GM21528 (cell line): ENCODE measurements around the gene CBL.
"Not testable (repeated sequence)": the region's sequence is repeated elsewhere in the genome, so short reads cannot be mapped to it uniquely, and the experiment has no call there.

Experiments used
- ATAC-seq: cut with Tn5 transposase; IDR thresholded peaks from one replicate; pipeline ENCODE4 v1.9.1; 2021; ENCODE audit warnings: mild to moderate bottlenecking, moderate library complexity; ENCODE audit not compliant: unreplicated experiment, low FRiP score

CBL gene

DNA sequence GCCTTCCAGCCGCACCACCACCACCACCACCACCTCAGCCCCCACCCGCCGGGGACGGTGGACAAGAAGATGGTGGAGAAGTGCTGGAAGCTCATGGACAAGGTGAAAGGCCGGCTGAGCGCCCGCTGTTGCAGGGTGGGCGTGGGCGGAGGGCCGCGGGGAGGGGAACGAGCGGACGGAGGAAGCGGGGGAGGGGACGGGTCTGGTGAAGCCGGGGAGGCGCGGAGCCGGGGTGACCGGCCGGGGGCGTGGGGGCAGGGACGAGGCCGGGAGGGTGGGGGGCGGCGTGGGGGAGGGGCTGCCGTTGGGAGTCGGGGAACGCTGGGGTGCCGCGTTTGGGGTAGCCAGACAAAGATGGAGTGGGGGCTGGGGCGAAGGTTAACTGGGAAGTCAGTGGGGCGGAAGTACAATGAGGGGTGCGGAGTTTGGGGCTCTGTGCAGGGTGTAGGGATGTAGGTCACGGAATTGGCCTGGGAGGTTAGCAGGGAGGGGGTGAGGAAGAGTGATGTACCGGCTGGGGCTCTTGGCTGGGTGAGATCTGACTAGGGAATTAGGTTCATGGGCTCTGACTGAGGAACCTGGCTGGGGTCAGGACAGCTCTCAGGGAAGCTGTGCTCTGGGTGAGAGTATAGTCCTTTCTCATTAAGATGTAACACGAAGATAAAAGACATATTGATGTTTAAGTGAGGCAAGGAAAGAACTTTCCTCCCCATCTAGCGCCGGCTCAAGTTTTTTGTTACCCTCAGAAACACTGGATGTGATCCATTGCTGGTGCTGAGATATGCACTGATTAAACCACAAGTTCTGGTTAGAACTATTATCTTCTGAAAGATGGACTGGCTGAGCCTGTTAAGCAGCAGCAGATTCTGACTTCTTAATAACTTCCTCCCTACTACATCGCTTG lies 624 bp downstream of the CBL start:
- peak; percentile 33 for ATAC-seq

DNA sequence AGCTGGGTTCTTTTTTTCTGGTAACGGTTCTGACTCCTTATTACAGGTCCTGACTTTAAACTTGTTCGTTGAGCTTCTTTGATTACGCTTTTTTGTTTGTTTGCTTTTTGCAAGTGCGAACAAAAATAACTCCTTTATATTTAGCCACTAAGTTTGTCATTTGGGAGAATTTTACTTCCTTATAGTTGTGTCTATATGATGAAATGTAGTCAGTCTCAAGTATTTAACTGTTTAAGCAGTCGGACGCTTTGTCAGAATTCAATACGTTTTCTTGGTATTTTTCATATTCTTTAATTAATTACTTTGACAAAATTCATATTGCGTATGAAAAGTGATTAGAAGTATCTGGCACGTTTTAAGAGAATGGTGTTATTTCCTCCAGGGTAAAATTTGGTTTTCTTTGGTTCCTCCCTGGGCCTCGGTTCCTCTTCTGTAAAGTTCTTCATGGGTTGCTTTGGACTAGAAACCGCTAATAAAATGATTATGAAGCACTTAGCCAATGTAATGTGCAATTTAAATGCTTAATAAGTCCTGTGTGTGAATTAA lies 1.3 kb downstream of the CBL start:
- ATAC-seq = no peak

DNA sequence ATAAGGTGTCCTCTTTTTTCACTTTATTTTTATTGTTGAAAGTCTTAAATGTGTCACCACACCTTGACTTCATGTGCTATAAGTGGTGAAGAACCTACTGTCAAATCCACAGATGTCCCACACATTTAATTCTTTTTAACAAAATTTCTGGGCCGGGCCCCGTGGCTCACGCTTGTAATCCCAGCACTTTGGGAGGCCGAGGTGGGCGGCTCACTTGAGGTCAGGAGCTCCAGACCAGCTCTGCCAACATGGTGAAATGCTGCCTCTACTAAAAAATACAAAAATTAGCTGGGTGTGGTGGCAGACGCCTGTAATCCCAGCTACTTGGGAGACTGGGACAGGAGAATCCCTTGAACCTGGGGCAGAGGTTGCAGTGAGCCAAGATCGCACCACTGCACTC lies 3.0 kb downstream of the CBL start:
- no peak for ATAC-seq

DNA sequence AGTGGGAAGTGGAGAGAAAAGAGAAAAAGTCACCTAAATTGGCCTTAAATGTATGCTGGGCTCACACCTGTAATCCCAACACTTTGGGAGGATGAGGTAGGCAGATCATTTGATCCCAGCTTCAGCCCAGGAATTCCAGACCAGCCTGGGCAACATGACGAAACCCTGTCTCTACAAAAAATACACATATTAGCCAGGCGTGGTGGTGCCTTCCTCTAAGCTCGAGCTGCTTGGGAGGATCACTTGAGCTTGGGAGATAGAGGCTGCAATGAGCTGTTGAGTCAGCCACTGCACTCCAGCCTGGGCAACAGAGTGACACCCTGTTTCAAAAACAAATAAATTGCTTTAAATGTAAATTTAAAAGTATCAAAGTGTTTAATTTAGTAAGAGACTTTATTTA lies 3.9 kb downstream of the CBL start:
- ATAC-seq = no peak

DNA sequence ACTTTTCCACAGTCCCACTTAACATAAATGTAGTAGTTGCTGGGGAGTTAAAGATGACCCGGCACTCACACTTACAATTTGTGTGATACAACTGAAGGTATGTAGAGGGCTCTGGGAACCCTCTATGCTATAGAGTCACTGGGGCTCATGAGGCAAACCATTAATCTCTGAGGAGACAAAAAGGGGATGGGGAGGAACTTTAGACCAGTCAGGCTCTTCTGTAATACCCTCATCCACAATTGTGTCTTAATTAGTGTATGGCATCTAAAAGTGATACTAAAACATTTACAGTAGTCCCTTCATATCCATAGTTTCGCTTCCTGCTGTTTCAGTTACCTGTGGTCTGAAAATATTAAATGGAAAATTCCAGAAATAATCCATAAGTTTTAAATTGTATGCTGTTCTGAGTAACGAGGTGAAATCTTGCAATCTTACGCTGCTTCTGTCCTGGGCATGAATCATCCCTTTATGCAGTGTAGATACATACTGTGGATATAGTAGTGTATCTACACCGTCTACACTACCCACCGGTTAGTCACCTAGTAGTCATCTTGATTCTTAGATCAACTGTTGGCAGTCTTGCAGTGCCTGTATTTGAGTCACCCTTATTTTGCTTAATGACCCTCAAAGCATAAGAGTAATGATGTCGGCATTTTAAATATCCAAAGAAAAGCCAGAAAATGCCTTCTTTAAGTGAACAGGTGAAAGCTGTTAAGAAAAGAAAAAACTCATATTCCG lies 12.2 kb downstream of the CBL start:
- ATAC-seq = no peak

DNA sequence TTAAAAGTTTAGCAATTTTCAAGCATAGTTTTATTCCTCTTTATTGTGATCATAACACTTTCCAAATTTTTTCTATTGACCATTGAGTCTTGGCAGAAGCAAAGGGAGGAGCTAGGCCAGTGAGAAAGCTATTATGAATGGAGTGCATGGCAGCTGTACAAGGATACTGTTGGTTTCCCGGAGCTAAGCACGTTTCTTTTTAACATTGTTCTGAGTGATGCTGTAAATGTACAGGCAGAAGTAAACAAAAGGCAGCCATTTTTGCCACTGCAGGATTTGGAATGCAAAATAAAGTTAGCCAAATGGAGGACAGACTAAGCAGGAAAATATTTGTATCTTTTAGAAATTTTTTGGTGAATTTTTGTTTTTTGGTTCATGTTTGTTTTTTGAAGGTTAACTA lies 16.2 kb downstream of the CBL start:
- ATAC-seq = no peak

DNA sequence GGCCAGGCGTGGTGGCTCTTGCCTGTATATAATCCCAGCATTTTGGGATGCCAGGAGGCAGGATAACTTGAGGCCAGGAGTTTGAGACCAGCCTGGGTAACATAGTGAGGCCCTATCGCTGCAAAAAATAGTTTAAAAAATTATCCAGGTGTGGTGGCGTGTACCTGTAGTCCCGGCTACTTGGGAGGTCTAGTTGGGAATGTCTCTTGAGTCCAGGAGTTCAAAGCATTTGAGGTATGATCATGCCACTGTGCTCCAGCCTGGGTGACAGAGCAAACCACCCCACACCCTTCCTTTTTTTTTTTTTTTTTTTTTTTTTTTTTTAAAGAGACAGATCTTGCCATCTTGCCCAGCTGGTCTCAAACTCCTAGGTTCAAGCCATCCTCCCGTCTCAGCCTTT lies 16.8 kb downstream of the CBL start:
- ATAC-seq = no peak

DNA sequence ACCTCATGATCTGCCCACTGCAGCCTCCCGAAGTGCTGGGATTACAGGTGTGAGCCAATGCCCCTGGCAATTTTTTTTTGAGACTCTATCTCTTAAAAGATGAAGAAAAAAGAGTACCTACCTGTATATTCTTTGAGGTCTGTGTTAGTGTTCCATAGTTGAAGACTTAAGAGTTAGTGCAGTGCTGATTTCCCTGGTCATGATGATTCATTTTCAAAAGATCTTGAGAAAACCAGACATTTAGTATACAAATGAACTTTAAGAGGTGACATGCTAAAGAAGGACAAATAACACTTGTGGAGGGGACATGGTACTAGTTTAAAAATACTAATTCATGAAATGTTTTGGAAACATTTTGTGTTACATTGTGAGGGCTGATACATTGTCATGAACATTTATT lies 17.7 kb downstream of the CBL start:
- no peak for ATAC-seq

DNA sequence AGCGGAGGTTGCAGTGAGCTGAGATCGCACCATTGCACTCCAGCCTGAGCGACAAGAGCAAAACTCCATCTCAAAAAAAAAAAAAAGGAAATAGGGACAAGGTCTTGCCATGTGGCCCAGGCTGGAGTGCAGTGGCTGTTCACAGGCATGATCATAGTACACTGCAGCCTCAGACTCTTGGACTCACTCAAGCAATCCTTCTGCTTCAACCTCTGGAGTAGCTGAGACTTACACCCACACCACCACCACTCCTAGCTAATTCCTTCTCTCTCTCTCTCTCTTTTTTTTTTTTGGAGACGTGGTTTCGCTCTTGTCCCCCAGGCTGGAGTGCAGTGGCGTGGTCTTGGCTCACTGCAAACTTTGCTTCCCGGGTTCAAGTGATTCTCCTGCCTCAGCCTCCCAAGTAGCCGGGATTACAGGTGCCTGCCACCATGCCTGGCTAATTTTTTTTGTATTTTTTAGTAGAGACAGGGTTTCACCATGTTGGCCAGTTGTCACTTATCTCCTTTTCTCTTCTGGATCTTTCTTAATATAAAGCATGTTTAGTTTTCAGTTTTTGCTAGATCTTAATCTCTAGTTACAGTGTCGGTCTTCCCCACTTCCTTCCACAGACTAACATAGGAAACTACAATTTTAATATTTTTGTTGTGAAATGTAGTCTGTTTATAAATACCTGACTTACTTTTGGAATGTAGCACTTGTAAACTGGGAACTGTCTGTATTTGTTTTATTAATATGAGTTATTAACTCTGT lies 22.6 kb downstream of the CBL start:
- ATAC-seq = not testable (repeated sequence)

DNA sequence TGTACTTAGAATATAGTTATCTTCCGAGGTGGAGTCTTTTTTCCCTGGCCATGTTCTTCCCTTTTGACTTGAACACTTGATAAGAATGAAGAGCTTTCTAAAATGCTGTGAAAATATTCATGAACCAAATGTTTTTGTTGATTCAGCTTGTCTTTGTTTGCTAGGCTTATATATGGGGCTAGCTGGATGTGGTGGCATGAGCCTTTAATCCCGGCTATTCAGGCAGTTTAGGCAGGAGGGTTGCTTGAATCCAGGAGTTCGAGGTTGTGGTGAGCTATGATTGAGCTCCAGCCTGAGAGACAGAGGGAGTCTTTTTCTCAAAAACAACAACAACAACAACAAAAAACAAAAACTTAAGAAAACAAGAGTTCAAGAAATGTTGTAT lies 23.1 kb downstream of the CBL start:
- ATAC-seq = no peak

DNA sequence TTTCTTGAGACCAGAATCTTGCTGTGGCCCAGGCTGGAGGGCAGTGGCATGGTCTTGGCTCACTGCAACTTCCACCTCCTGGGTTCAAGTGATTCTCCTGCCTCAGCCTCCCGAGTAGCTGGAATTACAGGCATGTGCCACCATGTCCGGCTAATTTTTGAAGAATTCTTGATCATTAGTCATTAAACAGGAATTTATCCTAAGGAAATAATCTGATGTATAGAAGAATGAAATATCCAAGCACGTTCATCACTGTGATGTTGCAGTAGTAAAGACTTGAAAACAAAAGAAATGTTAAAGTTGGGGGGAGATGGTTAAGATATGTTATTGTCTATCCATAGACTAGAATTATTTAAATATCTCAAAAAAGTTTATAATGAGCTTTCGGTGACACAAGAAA lies 23.6 kb downstream of the CBL start:
- no peak for ATAC-seq

DNA sequence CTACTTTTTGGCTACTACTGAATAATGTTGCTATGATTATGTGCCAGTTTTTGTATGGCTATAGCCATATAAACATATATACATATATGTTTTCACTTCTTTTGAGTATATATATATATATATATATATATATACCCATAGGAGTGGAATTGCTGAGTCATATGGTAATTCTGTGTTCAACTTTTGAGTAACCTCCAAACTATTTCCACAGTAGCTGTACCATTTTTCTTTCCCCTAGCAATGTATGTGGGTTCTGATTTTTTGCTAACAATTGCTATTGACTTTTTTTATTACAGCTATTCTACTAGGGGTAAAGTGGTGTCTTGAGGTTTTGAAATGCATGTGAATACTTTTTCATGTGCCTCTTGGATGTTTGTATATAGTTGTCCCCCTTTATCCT lies 30.4 kb downstream of the CBL start:
- no peak for ATAC-seq

DNA sequence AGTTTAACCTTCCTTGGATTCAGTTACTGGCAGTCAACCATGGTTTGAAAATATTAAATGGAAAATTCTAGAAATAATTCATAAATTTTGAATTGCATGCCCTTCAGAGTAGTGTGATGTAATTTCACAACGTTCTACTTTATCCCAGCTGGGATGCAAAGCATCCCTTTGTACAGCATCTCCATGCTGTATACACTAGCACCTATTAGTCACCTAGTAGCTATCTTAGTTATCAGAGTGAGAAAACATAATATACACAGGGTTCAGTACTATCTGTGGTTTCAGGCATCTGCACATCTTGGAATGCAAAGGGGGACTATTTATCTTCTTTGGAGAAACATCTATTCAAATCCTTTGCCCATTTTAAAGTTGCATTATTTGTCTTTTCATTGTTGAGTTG lies 30.8 kb downstream of the CBL start:
- no peak for ATAC-seq

DNA sequence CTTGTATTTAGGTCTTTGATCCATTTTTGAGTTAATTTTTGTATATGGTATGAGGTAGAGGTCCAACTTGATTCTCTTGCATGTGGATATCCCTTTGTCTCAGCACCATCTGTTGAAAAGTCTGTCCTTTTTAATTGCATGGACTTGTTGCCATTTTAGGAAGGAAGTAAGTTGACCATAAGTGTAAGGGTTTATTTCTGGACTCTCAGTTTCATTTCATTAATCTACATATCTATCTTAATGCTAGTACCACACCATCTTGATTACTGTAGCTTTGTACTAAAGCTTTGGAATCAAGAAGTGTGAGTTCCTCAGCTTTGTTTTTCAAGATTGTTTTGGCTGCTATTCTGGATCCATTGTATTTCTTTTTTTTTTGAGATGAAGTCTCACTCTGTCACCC lies 31.4 kb downstream of the CBL start:
- ATAC-seq = no peak

DNA sequence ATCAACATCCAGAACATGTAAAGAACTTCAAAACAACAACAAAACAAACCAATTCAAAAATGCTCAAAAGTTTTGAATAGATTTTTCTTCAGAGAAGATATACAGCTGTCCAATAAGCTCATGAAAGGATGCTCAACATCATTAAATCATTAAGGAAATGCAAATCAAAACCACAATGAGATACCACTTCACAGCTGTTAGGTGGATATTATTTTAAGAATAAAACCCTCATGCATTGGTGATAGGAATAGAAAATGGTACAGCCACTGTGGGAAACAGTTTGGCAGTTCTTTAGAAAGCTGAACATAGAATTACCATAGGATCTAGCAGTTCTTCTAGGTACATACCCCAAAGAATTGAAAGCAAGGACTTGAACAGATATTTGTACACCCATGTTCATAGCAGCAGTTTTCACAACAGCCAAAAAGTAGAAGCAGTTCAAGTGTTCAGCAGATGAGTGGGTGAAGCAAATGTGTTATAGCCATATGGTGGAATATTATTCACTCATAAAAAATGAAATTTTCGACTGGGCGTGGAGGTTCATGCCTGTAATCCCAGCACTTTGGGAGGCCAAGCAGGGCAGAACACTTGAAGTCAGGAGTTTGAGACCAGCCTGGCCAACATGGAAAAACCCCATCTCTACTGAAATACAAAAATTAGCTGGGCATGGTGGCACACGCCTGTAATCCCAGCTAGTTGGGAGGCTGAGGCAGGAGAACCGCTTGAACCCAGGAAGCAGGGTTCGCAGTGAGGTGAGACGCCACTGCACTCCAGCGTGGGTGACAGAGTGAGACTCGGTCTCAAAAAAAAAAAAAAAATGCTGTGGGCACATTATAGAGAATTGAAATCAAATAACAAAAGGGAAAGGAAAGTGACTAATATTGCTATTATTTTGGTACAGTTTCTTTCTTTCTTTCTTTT lies 42.9 kb downstream of the CBL start:
- ATAC-seq = no peak

DNA sequence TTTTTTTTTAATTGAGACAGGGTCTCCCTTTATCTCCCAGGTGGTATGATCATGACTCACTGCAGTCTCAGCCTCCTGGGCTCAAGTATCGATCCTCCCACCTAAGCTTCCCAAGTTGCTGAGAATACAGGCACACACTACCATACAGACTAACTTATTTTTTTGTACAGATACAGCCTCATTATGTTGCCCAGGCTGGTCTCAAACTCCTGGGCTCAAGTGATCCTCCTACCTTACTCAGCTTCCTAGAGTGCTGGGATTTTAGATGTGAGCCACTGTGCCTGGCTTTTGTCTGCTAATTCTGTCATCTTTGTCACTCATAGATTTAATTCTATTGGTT lies 43.5 kb downstream of the CBL start:
- ATAC-seq = no peak

DNA sequence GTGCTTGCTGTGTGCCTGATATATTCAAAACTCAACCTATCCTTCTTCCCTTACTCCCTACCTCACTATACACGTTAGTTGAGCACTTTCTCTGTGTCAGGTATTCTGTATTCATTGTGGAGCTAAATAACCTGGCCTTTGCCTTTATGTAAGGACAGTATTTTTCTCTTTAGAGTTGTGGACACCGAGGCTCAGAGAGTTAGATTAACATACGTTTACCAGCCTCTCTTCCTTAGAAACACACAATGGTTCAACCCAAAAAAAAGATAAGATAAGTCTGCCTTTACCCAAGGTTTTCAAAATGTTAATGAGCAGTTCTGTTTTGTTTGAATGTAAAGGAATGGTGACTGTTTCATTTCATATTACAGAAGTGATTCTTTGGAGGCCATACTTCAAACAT lies 45.0 kb downstream of the CBL start:
- ATAC-seq = no peak

DNA sequence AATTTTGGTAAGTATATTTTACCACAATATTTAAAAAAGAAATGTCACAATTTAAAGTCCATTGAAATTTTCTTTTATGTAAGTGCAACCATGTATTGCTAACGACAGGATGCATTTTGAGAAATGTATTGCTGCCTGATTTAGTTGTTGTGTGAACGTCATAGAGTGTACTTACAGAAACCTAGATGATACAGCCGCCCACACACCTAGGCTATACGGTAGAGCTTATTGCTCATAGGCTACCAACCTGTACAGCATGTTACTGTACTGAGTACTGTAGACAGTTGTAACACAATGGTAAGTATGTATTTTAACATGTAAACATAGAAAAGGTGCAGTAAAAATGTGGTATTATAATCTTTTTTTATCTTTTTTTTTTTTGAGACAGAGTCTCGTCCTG lies 48.1 kb downstream of the CBL start:
- no peak for ATAC-seq

DNA sequence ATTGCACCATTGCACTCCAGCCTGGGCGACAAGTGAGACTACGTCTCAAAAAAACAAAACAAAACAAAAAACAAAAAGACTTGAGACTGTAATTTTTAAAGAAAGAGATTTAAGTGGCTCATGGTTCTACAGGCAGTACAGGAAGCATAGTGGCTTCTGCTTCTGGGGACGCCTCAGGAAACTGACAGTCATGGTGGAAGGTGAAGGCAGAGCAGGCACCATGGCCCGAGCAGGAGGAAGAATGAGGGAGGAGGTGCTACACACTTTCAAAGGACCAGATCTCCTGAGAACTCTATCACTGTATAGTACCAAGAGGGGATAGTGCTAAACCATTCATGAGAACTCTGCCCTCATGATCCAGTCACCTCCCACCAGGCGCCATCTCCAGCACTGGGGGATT lies 52.0 kb downstream of the CBL start:
- no peak for ATAC-seq

DNA sequence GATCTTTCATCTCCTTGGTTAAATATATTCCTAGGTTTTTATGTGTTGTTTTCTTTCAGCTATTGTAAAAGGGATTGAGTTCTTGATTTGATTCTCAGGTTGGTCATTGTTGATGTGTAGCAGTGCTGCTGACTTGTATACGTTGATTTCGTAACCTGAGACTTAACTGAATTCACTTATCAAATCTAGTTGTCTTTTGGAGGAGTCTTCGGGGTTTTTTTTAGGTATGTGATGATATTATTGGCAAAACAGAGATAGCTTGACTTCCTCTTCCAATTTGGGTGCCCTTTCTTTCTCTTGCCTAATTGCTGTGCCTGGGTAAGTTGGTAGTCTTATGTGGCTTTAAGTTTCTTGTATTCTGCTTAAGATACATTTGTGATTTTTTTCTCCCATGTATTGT lies 52.8 kb downstream of the CBL start:
- no peak for ATAC-seq
